Breast epithelium (tissue), 3 donors: ENCODE results near the gene CLCNKB.

ENCODE experiments used
- POLR2A ChIP-seq: fragments of 450-650 bp; IDR thresholded peaks from one replicate; pipeline ENCODE4 v1.6.1; 2016; ENCODE audit warnings: antibody characterized with exemption, mild to moderate bottlenecking, moderate library complexity
- TF ChIP-seq, protein P1 (sequence below), 3 donors: fragments of 450-650 bp; IDR thresholded peaks; one replicate each; pipeline ENCODE4 v1.5.1; 2016 to 2017; ENCODE audit warnings: antibody characterized with exemption in 3 of 3, mild to moderate bottlenecking in 3 of 3, moderate library complexity in 3 of 3

DNA sequence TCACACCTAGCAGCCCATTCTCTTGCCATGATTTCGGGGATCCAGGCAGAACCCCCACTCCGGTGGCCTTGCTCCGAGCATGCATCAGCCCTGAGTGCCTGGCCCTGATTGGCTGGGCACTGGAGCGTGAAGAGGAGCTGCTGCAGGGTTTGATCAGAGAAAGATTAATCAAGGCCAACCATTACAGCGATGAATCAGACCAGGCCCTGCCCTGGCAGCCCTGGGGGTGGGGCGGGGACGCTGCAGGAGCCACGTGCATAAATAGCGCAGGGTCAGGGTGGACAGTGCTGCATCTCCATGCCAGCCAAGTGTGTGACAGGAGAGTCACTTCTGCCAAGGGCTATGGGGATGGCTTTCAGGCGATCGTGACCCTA is 33.3 kb downstream of the CLCNKB start:
- no peak for TF ChIP-seq POLR2A
- TF ChIP-seq, protein P1, sequence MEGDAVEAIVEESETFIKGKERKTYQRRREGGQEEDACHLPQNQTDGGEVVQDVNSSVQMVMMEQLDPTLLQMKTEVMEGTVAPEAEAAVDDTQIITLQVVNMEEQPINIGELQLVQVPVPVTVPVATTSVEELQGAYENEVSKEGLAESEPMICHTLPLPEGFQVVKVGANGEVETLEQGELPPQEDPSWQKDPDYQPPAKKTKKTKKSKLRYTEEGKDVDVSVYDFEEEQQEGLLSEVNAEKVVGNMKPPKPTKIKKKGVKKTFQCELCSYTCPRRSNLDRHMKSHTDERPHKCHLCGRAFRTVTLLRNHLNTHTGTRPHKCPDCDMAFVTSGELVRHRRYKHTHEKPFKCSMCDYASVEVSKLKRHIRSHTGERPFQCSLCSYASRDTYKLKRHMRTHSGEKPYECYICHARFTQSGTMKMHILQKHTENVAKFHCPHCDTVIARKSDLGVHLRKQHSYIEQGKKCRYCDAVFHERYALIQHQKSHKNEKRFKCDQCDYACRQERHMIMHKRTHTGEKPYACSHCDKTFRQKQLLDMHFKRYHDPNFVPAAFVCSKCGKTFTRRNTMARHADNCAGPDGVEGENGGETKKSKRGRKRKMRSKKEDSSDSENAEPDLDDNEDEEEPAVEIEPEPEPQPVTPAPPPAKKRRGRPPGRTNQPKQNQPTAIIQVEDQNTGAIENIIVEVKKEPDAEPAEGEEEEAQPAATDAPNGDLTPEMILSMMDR (IDR thresholded peaks at IDR 0.05), result no peak
